NCI-H226 (cell line): Measurements from ENCODE around the gene TIMP2.

Source experiments
- DNase-seq: peaks from one replicate; pipeline ENCODE4 v3.0.0-alpha.2; 2015

The TIMP2 gene

DNA sequence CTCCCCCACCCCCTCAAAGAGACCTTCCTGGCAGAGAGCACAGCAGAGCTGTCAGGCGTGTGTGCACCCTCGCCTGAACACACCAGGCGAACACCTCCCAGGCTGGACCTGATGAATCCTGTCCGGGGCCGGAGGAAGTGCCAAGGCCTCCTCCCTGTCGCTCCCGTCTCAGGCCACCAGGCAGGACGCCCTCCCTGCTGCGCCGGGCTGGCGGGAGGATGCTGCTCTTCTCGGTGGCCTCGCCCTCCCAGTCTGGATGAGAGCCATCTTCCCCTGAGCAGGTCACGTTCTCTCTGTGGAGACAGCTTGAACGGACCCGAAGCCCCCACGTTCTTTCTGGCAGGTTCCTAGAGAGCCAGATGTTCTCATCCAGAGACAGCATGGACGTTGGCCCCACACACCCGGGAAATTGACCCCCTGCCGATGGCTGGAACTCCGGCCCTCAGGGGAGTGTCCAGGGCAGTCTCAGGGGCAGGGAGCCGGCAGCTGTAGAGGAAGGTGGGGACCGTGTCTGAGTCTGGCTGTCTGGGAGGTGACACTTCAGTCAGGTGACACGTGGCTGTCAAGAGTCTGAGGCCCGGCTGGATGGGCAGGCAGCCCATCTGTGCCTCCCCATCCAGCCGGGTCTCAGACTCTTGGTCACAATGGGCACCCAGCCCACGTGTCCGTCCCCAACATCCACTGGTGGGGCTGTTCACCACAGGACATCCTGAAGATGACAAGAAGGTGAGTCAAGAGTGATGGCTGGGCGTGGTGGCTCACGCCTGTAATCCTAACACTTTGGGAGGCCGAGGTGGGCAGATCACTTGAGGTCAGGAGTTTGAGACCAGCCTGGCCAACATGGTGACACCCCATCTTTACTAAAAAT, 5.0 kb upstream of the TIMP2 start:
- no peak for DNase-seq

GRCh38 chr17:78925662-78926555, 722 bp upstream of the TIMP2 start:
- peak; percentile 86 for DNase-seq

GRCh38 chr17:78924481-78925151, 571 bp downstream of the TIMP2 start:
- DNase-seq = peak; percentile 16

- DNase-seq = peak; percentile 65
These were observed 1.3 kb downstream of the TIMP2 start for GRCh38 chr17:78923660-78924453.

DNA sequence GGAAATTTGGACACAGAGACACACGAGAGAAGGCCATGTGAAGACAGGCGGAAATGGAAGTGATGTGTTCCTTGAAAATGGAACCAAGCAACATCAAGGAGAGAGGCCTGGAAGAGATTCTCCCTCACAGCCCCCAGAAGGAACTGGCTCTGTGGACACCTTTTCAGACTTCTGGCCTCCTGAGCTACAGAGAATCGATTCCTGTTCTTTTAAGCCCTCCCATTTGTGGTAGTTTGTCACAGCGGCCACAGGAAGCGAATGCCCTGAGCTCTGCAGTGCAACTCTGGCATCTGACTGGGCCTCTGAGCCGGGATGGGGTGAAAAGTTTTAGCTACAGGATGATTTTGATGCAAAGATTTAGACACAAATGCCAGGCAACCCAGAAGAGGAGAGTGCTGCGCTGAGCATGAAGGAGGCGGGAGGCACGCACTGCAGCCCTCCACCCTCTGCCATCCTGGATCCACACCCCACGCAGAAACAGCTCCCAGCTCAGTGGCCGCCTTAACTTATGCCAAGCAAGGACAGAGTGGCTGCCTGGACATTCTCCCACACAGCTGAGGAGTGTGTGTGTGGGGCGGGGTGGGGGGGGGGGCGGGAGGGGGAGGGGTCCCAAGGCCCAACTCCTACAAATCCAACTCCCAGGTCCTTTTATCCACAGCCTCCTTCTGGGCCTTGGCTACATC, 2.2 kb downstream of the TIMP2 start:
- no peak for DNase-seq

DNA sequence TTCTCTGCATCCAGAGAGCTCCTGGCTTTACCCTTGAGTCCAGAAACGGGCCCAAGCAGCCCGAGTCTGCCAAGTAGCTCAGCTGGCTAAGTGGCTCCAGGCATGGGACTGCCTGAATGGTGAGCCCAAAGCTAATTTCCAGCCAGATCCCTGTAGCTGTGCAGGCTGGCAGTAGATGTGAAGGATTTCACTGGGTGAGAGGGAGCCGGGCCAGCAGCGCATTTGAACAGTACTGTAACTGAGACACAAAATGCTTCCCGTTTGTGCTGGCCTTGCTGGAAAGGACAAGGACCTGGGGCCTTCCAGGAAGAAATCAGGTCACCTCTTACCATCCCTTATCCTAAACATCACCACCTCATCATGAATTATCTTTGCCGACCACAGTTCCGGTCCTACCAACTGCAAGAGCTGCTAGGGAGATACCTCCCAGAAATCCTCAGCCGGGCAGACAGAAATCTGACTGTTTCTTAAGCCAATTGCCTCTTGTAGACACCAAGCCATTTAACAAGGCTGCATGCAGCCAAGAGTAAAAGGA, 3.7 kb downstream of the TIMP2 start:
- DNase-seq = no peak

GRCh38 chr17:78920528-78920927, 4.7 kb downstream of the TIMP2 start:
- no peak for DNase-seq

- no peak for DNase-seq
These were observed 5.2 kb downstream of the TIMP2 start for GRCh38 chr17:78919861-78920450.

DNA sequence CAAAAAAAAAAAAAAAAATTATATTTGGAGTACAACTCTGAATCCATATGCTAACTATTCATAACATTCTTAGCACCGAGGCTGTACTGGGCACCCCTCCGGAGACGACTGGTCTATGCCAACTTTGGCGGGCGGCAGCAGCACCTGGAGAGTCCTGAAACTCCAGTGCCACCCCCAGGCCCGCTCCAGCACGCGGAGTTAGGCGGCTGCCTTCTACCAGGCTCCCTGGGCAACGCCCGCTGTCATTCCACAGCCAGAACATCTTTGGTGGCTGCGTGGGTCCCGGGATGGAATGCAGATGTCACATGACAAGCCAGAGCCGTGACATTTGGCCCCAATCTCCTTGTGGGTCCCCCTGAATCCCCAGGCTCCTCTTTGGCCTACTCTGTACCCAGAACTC, 6.2 kb downstream of the TIMP2 start:
- no peak for DNase-seq

GRCh38 chr17:78917451-78918275, 7.5 kb downstream of the TIMP2 start:
- no peak for DNase-seq

GRCh38 chr17:78915872-78916632, 9.1 kb downstream of the TIMP2 start:
- DNase-seq = peak; percentile 89

DNA sequence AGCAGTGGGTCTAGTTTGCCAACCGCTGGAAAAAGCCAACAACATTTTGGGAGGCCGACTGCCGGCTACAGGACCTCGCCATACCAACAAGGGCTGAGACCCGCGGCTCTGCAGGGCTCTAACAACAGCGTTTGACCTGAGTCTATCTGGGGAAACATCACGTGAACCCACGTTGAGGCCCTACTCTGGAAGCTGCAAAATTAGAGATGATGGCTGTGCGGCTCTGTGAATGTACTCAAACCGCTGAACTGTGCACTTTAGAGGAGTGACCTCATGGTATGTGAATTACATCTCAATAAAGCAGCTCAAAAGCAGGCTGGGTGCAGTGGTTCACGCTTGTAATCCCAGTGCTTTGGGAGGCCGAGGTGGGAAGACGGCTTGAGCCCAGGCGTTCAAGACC, 12.1 kb downstream of the TIMP2 start:
- no peak for DNase-seq

GRCh38 chr17:78912082-78912481, 13.1 kb downstream of the TIMP2 start:
- no peak for DNase-seq

- DNase-seq = peak; percentile 38
These were observed 13.6 kb downstream of the TIMP2 start for GRCh38 chr17:78911543-78911942.

GRCh38 chr17:78910497-78911284, 14.5 kb downstream of the TIMP2 start:
- DNase-seq = no peak

GRCh38 chr17:78908426-78908825, 16.8 kb downstream of the TIMP2 start:
- DNase-seq = no peak

- DNase-seq = no peak
These were observed 19.6 kb downstream of the TIMP2 start for GRCh38 chr17:78905541-78905940.

DNA sequence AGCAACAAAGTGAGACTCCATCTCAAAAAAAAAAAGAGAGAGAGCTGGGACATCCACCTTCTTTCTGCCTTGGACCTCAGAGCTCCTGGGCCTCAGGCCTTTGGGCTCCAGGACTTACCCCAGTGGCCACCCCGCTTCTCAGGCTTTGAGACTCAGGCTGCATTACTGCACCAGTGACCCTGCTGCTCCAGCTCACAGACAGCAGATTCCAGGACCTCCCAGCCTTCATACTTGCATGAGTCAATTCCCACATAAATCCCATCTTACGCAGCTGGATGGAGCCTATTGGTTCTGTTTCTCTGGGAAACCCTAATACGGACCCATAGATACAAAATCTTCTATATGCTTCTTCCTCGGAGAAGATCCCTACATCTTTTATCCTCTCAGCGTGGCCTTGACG, 20.1 kb downstream of the TIMP2 start:
- no peak for DNase-seq

DNA sequence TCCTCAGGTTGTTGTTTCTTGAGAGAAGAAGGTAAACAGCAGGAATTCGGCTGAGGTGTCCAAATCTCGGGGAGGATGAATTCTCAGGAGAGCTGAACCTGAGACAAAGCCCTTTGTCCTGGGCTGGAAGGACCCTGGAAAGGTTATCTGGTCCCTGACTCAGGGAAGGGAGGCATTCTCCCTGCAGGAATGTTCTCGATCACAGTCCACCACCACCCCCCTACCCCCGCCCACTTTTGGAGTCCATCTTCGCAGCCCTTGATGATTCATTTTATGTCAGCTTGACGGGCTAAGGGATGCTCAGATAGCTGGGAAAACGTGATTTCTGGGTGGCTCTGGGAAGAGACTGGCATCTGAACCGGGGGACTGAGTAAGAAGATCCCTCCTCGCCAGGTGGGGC, 20.8 kb downstream of the TIMP2 start:
- no peak for DNase-seq
